Measurements from ENCODE around the gene FBXO3. TPM values are rescaled to one million over a fixed set of nuclear protein-coding genes. Genes with fewer than 3 reads are reported as not detected.

Gene FBXO3
- total RNA-seq, 1 donor from 2014 or later, result 22.3 TPM

DNA sequence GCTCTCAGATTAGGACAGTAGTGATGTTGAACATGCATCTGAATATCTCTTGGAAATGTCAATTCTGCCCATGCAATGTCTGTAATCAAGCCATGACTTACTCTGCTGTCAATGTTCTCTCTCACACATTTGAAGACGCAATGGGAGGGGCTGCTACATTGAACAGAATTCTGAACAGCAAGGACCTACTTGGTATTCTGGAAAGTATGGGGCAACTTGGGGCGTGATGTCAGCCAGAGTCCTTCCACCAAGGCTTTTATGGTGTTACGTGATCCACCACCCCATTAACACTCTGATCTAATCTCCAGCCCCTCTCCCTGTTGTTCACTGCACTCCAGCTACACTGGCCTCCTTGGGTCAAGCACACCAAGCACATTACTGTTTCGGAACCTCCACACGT lies 31.0 kb downstream of the FBXO3 start:
- CTCF ChIA-PET, result interaction anchor here (1.0 to 3.6 kb wide), 12 partner anchors 18 to 578 kb away, joined by 3 to 81 read pairs (median 8); no protein-coding TSS in a partner anchor
- intact Hi-C loops (cut with micrococcal nuclease), result no loop called here
- Mint-ChIP-seq H3K27ac (no peak overlapping the region), H3K27me3 (no peaks in the 10 kb centered on the region), H3K36me3 (ENCODE audit: low read depth) (peaks cover 44% of the 10 kb centered on the region), H3K9me3 (no peaks in the 10 kb centered on the region), H3K4me3 (no peak overlapping the region), H3K4me1 (no peaks in the 10 kb centered on the region)
- ATAC-seq (ENCODE audit: low read depth) (no peak), DNase-seq (no peak)
- POLR2A ChIA-PET, result no interaction called here
- TF ChIP-seq, protein P1, sequence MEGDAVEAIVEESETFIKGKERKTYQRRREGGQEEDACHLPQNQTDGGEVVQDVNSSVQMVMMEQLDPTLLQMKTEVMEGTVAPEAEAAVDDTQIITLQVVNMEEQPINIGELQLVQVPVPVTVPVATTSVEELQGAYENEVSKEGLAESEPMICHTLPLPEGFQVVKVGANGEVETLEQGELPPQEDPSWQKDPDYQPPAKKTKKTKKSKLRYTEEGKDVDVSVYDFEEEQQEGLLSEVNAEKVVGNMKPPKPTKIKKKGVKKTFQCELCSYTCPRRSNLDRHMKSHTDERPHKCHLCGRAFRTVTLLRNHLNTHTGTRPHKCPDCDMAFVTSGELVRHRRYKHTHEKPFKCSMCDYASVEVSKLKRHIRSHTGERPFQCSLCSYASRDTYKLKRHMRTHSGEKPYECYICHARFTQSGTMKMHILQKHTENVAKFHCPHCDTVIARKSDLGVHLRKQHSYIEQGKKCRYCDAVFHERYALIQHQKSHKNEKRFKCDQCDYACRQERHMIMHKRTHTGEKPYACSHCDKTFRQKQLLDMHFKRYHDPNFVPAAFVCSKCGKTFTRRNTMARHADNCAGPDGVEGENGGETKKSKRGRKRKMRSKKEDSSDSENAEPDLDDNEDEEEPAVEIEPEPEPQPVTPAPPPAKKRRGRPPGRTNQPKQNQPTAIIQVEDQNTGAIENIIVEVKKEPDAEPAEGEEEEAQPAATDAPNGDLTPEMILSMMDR (IDR thresholded peaks at IDR 0.05), result no peak

DNA sequence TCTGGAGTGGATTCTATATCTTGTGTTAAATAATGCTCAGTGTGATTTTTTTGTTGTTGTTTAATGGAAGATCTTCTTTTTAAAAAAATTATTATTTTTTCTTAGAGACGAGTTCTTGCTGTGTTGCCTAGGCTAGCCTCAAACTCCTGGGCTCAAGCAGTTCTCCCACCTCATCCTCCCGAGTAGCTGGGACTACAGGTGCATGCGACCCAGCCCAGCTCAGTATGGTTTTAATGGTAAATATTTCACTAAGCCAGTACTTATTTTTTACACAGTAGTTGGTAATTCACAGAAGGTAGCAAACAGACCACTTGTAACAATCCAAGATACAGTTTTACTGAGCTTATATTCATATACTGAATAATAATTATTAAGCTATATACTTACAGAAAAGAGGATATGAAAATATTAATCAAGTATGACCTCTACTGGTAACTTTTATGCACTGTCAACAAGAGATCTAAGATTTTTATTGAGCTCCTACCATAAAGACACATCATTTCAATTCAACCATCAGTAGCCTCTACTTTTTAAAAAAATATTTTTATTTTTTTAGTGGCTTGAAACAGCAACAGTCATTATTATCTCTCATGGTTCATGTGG lies 32.0 kb downstream of the FBXO3 start:
- no peaks in the 10 kb centered on the region for H3K9me3 Mint-ChIP-seq
- peaks cover 38% of the 10 kb centered on the region for H3K36me3 Mint-ChIP-seq (ENCODE audit: low read depth)
- TF ChIP-seq, protein P1 (IDR thresholded peaks at IDR 0.05), result no peak
- ChIA-PET CTCF (interaction anchor here (0.6 to 3.6 kb wide), 36 partner anchors 8 to 784 kb away, joined by 3 to 81 read pairs (median 4); partner anchors contain the start of genes CSTF3 and FBXO3), POLR2A (interaction anchor here (0.9 to 1.0 kb wide), 3 partner anchors 11 to 41 kb away, joined by 3 to 5 read pairs (median 3); no protein-coding TSS in a partner anchor)
- no peaks in the 10 kb centered on the region for H3K4me1 Mint-ChIP-seq
- ATAC-seq (ENCODE audit: low read depth) (peak; percentile 65), DNase-seq (no peak)
- H3K27ac Mint-ChIP-seq, result no peak overlapping the region
- no peak overlapping the region for H3K4me3 Mint-ChIP-seq
- H3K27me3 Mint-ChIP-seq, result no peaks in the 10 kb centered on the region
- intact Hi-C loops (cut with micrococcal nuclease), result loop anchor here (1.0 kb wide), 3 partner anchors 26 to 380 kb away; no protein-coding TSS in a partner anchor

DNA sequence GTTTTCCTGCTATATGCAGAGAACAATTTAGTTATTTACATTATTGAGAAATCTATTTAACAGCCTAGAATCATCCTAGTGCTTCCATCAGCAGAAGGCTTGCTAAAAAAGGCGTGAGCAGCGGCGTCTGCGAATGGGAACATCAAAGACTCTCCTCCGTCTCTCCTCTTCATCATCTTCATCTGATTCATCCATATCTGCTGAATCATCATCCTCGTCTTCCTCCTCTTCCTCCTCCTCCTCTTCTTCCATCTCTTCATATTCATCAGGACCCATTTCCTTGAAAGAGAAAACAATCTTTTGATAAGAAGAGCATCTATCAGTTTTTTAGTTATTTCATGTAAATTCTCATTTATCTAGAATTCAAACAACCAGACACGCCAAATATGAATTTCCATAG lies 32.5 kb downstream of the FBXO3 start:
- peaks cover 2% of the 10 kb centered on the region for H3K4me1 Mint-ChIP-seq
- CTCF ChIA-PET, result interaction anchor here (0.6 to 3.6 kb wide), 28 partner anchors 9 to 784 kb away, joined by 3 to 81 read pairs (median 5); partner anchors contain the start of genes CSTF3 and FBXO3
- DNase-seq (no peak), ATAC-seq (ENCODE audit: low read depth) (no peak)
- TF ChIP-seq, protein P1 (IDR thresholded peaks at IDR 0.05), result no peak
- H3K27ac Mint-ChIP-seq, result no peak overlapping the region
- POLR2A ChIA-PET, result interaction anchor here (1.0 kb wide), 1 partner anchor 40 kb away, joined by 5 read pairs; no protein-coding TSS in a partner anchor
- no peaks in the 10 kb centered on the region for H3K9me3 Mint-ChIP-seq
- H3K27me3 Mint-ChIP-seq, result no peaks in the 10 kb centered on the region
- H3K4me3 Mint-ChIP-seq, result no peak overlapping the region
- peaks cover 33% of the 10 kb centered on the region for H3K36me3 Mint-ChIP-seq (ENCODE audit: low read depth)
- intact Hi-C loops (cut with micrococcal nuclease), result loop anchor here (1.0 kb wide), 3 partner anchors 26 to 380 kb away; no protein-coding TSS in a partner anchor

DNA sequence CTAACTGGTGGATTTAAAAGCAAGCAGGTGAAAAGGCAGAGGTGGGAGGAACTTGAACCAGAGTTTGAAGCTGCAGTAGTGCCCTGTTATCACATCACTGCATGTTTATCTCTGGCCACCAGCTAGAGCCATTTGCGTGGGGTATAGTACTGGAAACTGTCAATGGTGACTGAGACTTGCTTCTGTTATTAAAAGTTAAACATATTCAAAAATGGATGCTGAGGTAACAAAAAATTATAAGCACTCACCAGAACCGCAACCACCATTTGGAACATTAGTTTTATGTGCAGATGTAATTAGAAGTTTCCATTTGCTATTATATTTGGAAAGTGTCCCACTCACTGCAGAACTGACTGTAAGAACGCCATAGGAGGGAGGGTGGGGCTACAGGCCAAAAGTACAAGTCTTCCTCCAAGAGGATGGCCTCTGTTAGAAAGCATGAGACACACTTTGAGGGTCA lies 36.9 kb downstream of the FBXO3 start:
- CTCF ChIA-PET, result interaction anchor here (1.0 to 1.4 kb wide), 2 partner anchors 21 to 195 kb away, joined by 4 to 7 read pairs; no protein-coding TSS in a partner anchor
- H3K27me3 Mint-ChIP-seq, result no peaks in the 10 kb centered on the region
- no peak for ATAC-seq (ENCODE audit: low read depth)
- POLR2A ChIA-PET, result interaction anchor here (0.6 to 2.6 kb wide), 3 partner anchors 37 to 1209 kb away, joined by 4 to 15 read pairs (median 10); partner anchors contain the start of genes C11orf91 and FBXO3
- no peak overlapping the region for H3K4me3 Mint-ChIP-seq
- no peak overlapping the region for H3K27ac Mint-ChIP-seq
- H3K9me3 Mint-ChIP-seq, result no peaks in the 10 kb centered on the region
- peaks cover 29% of the 10 kb centered on the region for H3K4me1 Mint-ChIP-seq
- intact Hi-C loops (cut with micrococcal nuclease), result loop anchor here (2.0 to 10.0 kb wide), 5 partner anchors 355 to 843 kb away; partner anchors contain the start of genes CSTF3, HIPK3 and QSER1
- H3K36me3 Mint-ChIP-seq (ENCODE audit: low read depth), result peaks cover 6% of the 10 kb centered on the region
- TF ChIP-seq, protein P1 (IDR thresholded peaks at IDR 0.05), result no peak
- DNase-seq, result no peak

All from activated B cell treated with CpG ODN at 0.5 μM for 24 hours (primary cell).